ENCODE data around the gene NMNAT3.

- TF ChIP-seq CTCF (IDR thresholded peaks at IDR 0.05; ENCODE audit: borderline replicate concordance, extremely low read depth, low read length, poor library complexity, severe bottlenecking) (no peak), EZH2 (IDR thresholded peaks at IDR 0.05; ENCODE audit: borderline replicate concordance, low read depth, low read length, severe bottlenecking) (no peak)
Observed at GRCh38 chr3:139686624-139687023, 8.9 kb upstream of the NMNAT3 start.

All from DND-41 (cell line).